CD1c-positive myeloid dendritic cell (primary cell): Measurements from ENCODE around the gene HEYL.
A peak's percentile ranks its signal among the peaks of the same experiment; 100 is the strongest.
"Not testable (repeated sequence)": the region's sequence is repeated elsewhere in the genome, so short reads cannot be mapped to it uniquely, and the experiment has no call there.

Source experiments
- DNase-seq: peaks from one replicate; pipeline ENCODE4 v3.0.0-alpha.2; 2016; ENCODE audit errors: extremely low spot score

The HEYL gene

GRCh38 chr1:39608921-39609320, 30.5 kb downstream of the HEYL start:
- peak; percentile 9 for DNase-seq

GRCh38 chr1:39603677-39604076, 35.8 kb downstream of the HEYL start:
- DNase-seq: not testable (repeated sequence)

DNA sequence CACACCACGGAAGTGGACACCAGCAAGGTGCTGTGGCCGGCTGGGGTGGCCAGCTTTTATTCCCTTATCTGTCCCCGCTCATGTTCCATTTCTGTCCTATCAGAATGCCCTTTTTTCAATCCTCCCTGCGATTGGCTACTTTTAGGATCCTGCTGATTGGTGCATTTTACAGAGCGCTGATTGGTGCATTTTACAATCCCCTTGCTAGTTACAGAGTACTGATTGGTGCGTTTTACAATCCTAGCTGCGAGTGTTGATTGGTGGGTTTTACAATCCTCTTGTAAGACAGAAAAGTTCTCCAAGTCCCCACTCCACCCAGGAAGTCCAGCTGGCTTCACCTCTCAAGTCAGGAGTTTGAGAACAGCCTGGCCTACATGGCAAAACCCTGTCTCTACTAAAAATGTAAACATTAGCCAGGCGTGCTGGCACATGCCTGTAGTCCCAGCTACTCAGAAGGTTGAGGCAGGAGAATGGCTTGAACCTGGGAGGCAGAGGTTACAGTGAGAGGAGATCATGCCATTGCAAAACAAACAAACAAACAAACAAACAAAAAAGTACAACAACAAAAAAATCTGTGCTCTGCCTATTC, 37.7 kb downstream of the HEYL start:
- DNase-seq: not testable (repeated sequence)

DNA sequence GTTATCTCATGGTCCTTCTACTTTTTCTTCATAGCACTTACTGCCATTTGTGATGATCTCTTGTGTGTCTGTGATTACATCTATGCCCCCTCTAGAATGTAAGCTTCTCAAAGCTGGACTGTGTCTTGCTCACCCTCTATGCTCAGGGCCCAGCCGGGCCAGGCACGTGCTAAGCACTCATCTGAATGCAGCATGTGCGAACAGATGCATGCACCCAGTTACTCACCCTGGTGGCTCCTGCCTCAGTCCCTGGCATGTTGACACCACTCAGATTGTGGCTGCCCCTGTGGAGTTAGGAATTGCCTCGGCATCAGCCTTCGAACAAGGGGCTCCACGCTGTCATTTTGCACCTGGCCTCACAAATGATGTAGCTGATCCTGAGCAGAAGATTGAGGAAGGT, 43.3 kb downstream of the HEYL start:
- DNase-seq: no peak

- no peak for DNase-seq
Measured at GRCh38 chr1:39593386-39593785, 46.1 kb downstream of the HEYL start.

DNA sequence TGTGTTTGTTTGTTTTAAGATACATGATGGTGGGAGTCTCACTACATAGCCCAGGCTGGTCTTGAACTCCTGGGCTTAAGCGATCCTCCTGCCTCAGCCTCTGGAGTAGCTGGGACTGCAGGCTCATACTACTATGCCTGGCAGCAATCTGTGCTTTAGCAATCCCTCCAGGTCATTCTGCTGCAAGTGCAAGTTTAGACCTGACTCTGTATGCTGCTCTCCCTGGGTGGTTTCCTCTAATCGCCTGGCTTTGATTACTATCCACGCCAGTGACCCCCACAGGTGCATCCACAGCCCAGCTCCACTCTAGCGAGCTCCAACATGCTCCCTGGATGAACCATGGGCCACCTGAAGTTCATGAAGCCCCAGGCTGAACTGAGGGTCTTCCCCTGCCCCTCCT, 47.4 kb downstream of the HEYL start:
- DNase-seq: no peak

DNA sequence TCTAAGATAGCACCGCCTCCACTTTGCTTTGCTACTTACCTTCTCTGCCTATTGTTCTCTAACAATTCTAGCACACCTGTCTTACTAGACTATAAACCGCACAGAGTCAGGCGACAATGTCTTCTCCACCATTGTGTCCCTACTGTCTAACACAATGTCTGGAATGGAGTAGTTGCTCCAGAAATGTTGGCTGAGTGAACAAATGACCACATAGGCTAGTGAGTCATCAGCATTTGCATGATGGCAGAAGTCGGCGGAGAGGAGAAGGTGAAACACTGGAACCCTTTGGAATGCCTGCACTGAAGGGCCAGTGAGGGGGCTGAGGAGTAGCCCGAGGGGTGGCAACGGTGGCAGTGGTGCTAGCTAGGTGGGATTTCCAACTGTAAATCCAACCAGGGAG, 48.9 kb downstream of the HEYL start:
- DNase-seq: no peak

GRCh38 chr1:39585933-39586332, 53.5 kb downstream of the HEYL start:
- no peak for DNase-seq

DNA sequence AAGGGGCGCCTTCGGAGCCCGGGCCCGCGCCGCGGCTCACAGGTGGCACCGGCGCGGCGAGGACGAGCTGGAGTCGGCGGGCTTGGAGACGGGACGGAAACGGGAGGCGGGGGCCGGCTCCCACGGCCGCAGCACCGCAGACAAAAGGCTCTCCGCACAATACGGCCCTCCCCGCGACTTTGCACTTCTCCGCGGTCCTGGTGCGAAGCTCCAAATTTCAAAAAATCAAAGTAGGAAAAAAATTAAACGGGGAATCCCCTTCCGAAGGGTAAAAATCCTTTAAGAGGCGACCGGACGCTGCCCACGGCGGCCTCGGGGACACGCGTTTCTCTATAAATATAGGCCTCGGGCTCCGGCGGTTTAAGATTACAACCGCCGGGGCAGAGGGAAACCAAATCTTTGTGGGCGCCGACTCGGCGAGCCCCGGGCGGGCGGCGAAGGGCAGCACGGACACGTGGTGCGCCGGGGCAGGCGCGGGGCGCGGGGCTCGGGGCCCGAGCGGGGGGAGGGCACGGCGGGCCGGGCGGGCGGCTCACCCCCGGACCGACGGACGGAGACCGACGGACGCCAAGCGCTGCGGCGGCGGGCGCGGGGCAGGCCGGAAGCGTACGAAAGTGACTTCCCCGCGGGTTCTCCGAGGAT, 63.3 kb downstream of the HEYL start:
- peak; percentile 62 for DNase-seq

- DNase-seq: peak; percentile 78
Measured at GRCh38 chr1:39575191-39576015, 64.0 kb downstream of the HEYL start.

DNA sequence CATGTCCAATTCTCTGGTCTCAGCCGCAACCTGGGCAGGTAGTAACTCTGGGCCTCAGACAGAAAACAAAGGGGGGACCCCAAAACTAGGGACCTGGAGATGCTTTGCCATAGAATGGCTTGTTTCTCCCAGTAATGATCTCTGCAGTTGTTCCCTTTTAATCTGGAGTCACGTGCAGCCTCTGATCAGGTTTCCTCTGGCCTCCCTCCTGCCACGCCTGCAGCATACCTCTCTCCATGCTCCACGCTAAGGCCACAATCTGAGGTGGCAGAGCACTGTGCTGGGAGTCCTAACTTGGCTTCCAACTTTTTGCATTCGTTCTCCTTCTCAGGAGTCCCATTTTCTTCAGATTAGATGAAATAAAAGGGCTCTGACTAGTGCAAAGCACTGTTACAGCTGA, 64.8 kb downstream of the HEYL start:
- no peak for DNase-seq
